CD14-positive monocyte (primary cell): Measurements from ENCODE around the gene RPL27A. TPM values are rescaled to one million over a fixed set of nuclear protein-coding genes. Genes with fewer than 3 reads are reported as not detected.

Source experiments
- DNase-seq, 3 donors: peaks; one replicate each; pipeline ENCODE4 v3.0.0-alpha.2; 2011 to 2022
- H2AFZ ChIP-seq: 2 replicates; pipeline ENCODE4 v1.6.0; 2012; ENCODE audit warnings: mild to moderate bottlenecking, low read depth, low read length, inconsistent platforms; ENCODE audit not compliant: insufficient read depth, poor library complexity, severe bottlenecking
- H3K27ac ChIP-seq, 2 donors: 1 replicate in 1 of 2; 2 replicates in 1 of 2; pipeline ENCODE4 v1.5.1; 2012 to 2013; ENCODE audit warnings: low read length in 2 of 2, control low read depth in 1 of 2, inconsistent platforms in 1 of 2, low read depth in 1 of 2, mild to moderate bottlenecking in 1 of 2
- H3K27me3 ChIP-seq, 2 donors: one replicate each; pipeline versions ENCODE4 v1.6.0 to v1.6.1; 2011 to 2013; ENCODE audit warnings: low read length in 2 of 2; ENCODE audit not compliant: control insufficient read depth in 2 of 2, insufficient read depth in 2 of 2
- H3K36me3 ChIP-seq, 2 donors: replicated peaks in 1 of 2; 1 replicate in 1 of 2; 2 replicates in 1 of 2; pipeline versions ENCODE4 v1.5.1 to v1.6.1; 2012 to 2013; ENCODE audit warnings: low read length in 2 of 2, control low read depth in 1 of 2, inconsistent platforms in 1 of 2, mild to moderate bottlenecking in 1 of 2; ENCODE audit not compliant: insufficient read depth in 2 of 2, control insufficient read depth in 1 of 2
- H3K4me1 ChIP-seq, 2 donors: 1 replicate in 1 of 2; 2 replicates in 1 of 2; pipeline versions ENCODE4 v1.5.1 to v1.6.1; 2012 to 2013; ENCODE audit warnings: low read length in 2 of 2, control low read depth in 1 of 2, inconsistent platforms in 1 of 2, mild to moderate bottlenecking in 1 of 2, moderate library complexity in 1 of 2; ENCODE audit not compliant: insufficient read depth in 2 of 2, control insufficient read depth in 1 of 2
- H3K4me2 ChIP-seq: replicated peaks from 2 replicates; pipeline ENCODE3; 2012; ENCODE audit warnings: low read length, moderate library complexity, mild to moderate bottlenecking; ENCODE audit not compliant: poor library complexity, severe bottlenecking; ENCODE audit errors: extremely low read depth
- H3K4me3 ChIP-seq, 3 experiments: fragments of 200-600 bp in 1 of 3; sonication (generic) in 1 of 3; replicated peaks in 1 of 3; 1 replicate in 2 of 3; 2 replicates in 1 of 3; pipeline ENCODE4 v1.5.1; 2011 to 2013; ENCODE audit warnings: low read length in 3 of 3, mild to moderate bottlenecking in 3 of 3, control low read depth in 2 of 3, low read depth in 2 of 3, inconsistent platforms in 1 of 3, moderate library complexity in 1 of 3
- H3K79me2 ChIP-seq: 2 replicates; pipeline ENCODE4 v1.6.0; 2012; ENCODE audit warnings: mild to moderate bottlenecking, control low read depth, inconsistent platforms, low read length, moderate library complexity; ENCODE audit not compliant: insufficient read depth
- H3K9ac ChIP-seq: 2 replicates; pipeline ENCODE4 v1.6.0; 2017; ENCODE audit warnings: low read length, mild to moderate bottlenecking; ENCODE audit not compliant: insufficient read depth, poor library complexity, severe bottlenecking
- H3K9me3 ChIP-seq, 2 donors: replicated peaks in 1 of 2; 1 replicate in 1 of 2; 2 replicates in 1 of 2; pipeline versions ENCODE4 v1.5.1 to v1.6.1; 2012 to 2013; ENCODE audit warnings: low read length in 2 of 2, control low read depth in 1 of 2; ENCODE audit not compliant: control insufficient read depth in 1 of 2, insufficient read depth in 1 of 2
- H4K20me1 ChIP-seq: 2 replicates; pipeline ENCODE4 v1.6.0; 2012; ENCODE audit warnings: mild to moderate bottlenecking, low read length, control low read depth, moderate library complexity; ENCODE audit not compliant: insufficient read depth
- H3K27ac Mint-ChIP-seq, 7 donors: one replicate each; pipeline ENCODE4 v1.8.0; 2020; ENCODE audit warnings: mild to moderate bottlenecking in 7 of 7, mixed read lengths in 7 of 7, moderate library complexity in 6 of 7, inconsistent platforms in 2 of 7
- H3K27me3 Mint-ChIP-seq, 3 donors: one replicate each; pipeline ENCODE4 v1.8.0; 2021 to 2022; ENCODE audit warnings: low read depth in 3 of 3, mild to moderate bottlenecking in 3 of 3, mixed read lengths in 3 of 3, moderate library complexity in 3 of 3, inconsistent platforms in 1 of 3
- H3K36me3 Mint-ChIP-seq, 2 donors: one replicate each; pipeline ENCODE4 v1.8.0; 2020; ENCODE audit warnings: mixed read lengths in 2 of 2, inconsistent platforms in 1 of 2, mild to moderate bottlenecking in 1 of 2
- H3K4me1 Mint-ChIP-seq: one replicate; pipeline ENCODE4 v1.8.0; 2020; ENCODE audit warnings: mild to moderate bottlenecking, mixed read lengths
- H3K4me3 Mint-ChIP-seq, 2 donors: one replicate each; pipeline ENCODE4 v1.8.0; 2020; ENCODE audit warnings: mild to moderate bottlenecking in 2 of 2, mixed read lengths in 2 of 2, moderate library complexity in 1 of 2
- H3K9me3 Mint-ChIP-seq, 7 donors: one replicate each; pipeline ENCODE4 v1.8.0; 2020 to 2022; ENCODE audit warnings: mixed read lengths in 7 of 7, mild to moderate bottlenecking in 6 of 7, moderate library complexity in 6 of 7, inconsistent platforms in 2 of 7
- CTCF ChIP-seq: fragments of 200-600 bp; IDR thresholded peaks from one replicate; pipeline ENCODE4 v1.8.0; 2022; ENCODE audit warnings: antibody characterized with exemption, mild to moderate bottlenecking
- WGBS: methylation state at CpG from one replicate; pipeline ENCODE4 v1.1.5; 2013; ENCODE audit warnings: missing lambda C conversion rate; ENCODE audit not compliant: insufficient coverage; 5-methylcytosine and 5-hydroxymethylcytosine counted together
- intact Hi-C, 2 donors: fragments of 100-400 bp; cut with micrococcal nuclease; formaldehyde crosslinking; loops; one replicate each; pipeline versions ENCODE4 v1.15.0 to v1.15.1; 2023
- polyA plus RNA-seq, 3 donors: library from polyadenylated mRNA; depleted of rRNA in 1 of 3; unstranded in 2 of 3; stranded (reverse) in 1 of 3; fragments of 300-500 nt in 2 of 3; fragments of >200 nt in 1 of 3; fragmentation: Illumina TruSeq in 2 of 3; gene quantifications; 1 replicate in 2 of 3; 2 replicates in 1 of 3; pipeline ENCODE4 v1.2.3, GENCODE V29; 2012 to 2021

RPL27A gene
- polyA plus RNA-seq, 3 donors: 572 to 1,233 (median 1,091) TPM

- no peaks in the 10 kb centered on the region for H3K9me3 ChIP-seq
- DNase-seq: no peak
- intact Hi-C loops: loop anchor here in 1 of 2 donors (10.0 kb wide), 1 partner anchor 294 kb away; the partner anchor contains the start of gene TMEM9B
- no peaks in the 10 kb centered on the region for H3K4me1 ChIP-seq
- H3K9ac ChIP-seq: no peak overlapping the region
- H4K20me1 ChIP-seq: no peaks in the 10 kb centered on the region
- Mint-ChIP-seq H3K36me3 (peaks cover 38 to 39% of the 10 kb centered on the region in 2 donors), H3K4me3 (no peak overlapping the region), H3K4me1 (no peaks in the 10 kb centered on the region), H3K27ac (no peak overlapping the region), H3K9me3 (no peaks in the 10 kb centered on the region), H3K27me3 (no peaks in the 10 kb centered on the region)
- no peak for TF ChIP-seq CTCF
- H3K36me3 ChIP-seq: peaks cover 43 to 45% of the 10 kb centered on the region in 2 donors
- H3K27ac ChIP-seq: no peak overlapping the region
- H3K27me3 ChIP-seq: no peaks in the 10 kb centered on the region
- H3K4me3 ChIP-seq: no peak overlapping the region
- H3K79me2 ChIP-seq: no peaks in the 10 kb centered on the region
- H3K4me2 ChIP-seq: no peak overlapping the region
- 96% methylated on average over 3 of the region's 4 CpGs for WGBS
- H2AFZ ChIP-seq: no peak overlapping the region
Observed at GRCh38 chr11:8671193-8671612, 11.4 kb upstream of the RPL27A start.

- Histone ChIP-seq H3K4me2 (no peak overlapping the region), H3K9me3 (no peaks in the 10 kb centered on the region), H3K36me3 (peaks cover 43 to 50% of the 10 kb centered on the region in 2 donors), H3K27ac (no peak overlapping the region), H3K79me2 (no peaks in the 10 kb centered on the region), H3K27me3 (no peaks in the 10 kb centered on the region), H3K4me1 (no peaks in the 10 kb centered on the region), H3K9ac (no peak overlapping the region), H4K20me1 (no peaks in the 10 kb centered on the region), H2AFZ (no peak overlapping the region), H3K4me3 (no peak overlapping the region)
- Mint-ChIP-seq H3K27me3 (no peaks in the 10 kb centered on the region), H3K4me1 (no peaks in the 10 kb centered on the region), H3K36me3 (peaks cover 39 to 40% of the 10 kb centered on the region in 2 donors), H3K9me3 (no peaks in the 10 kb centered on the region), H3K4me3 (no peak overlapping the region), H3K27ac (peak overlapping the region in 1 of 7 donors; percentile 22)
- no peak for TF ChIP-seq CTCF
- intact Hi-C loops: loop anchor here in 1 of 2 donors (10.0 kb wide), 1 partner anchor 293 kb away; the partner anchor contains the start of gene TMEM9B
- WGBS: 45% methylated on average over 1 of the region's 1 CpG
- no peak for DNase-seq
Observed at GRCh38 chr11:8671651-8672062, 10.9 kb upstream of the RPL27A start.
